NCI-H2107 (cell line): ENCODE data around the gene MUTYH.
A peak's percentile ranks its signal among the peaks of the same experiment; 100 is the strongest.
"Not testable (repeated sequence)": the region's sequence is repeated elsewhere in the genome, so short reads cannot be mapped to it uniquely, and the experiment has no call there.

ENCODE experiments used
- DNase-seq: peaks from one replicate; lab custom pipeline; 2025; lab: John Stamatoyannopoulos, UW

MUTYH gene

GRCh38 chr1:45321444-45321843, 18.8 kb downstream of the MUTYH start:
- DNase-seq: no peak

GRCh38 chr1:45319761-45320160, 20.5 kb downstream of the MUTYH start:
- no peak for DNase-seq

- no peak for DNase-seq
Observed at GRCh38 chr1:45317166-45317565, 23.1 kb downstream of the MUTYH start.

DNA sequence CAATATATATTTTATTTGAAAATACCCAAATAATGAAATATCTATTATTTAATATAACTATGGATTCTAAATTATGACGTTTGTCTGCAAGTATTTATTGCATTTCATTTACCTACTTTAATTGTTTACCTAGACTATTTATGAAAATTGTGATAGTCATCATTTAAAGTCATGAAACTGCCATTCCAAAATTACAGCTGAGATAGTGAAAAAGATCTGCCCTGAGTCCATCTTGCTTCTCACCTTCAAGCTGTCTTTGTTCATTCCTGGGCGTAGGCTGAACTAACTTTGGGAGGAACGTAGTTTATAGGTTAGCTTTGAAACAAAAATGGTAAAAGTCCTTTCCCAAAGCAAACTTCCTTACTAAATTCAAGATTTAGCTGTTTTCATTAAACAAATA, 26.0 kb downstream of the MUTYH start:
- DNase-seq: no peak

GRCh38 chr1:45306905-45307304, 33.3 kb downstream of the MUTYH start:
- no peak for DNase-seq

- no peak for DNase-seq
Observed at GRCh38 chr1:45306319-45306718, 33.9 kb downstream of the MUTYH start.

DNA sequence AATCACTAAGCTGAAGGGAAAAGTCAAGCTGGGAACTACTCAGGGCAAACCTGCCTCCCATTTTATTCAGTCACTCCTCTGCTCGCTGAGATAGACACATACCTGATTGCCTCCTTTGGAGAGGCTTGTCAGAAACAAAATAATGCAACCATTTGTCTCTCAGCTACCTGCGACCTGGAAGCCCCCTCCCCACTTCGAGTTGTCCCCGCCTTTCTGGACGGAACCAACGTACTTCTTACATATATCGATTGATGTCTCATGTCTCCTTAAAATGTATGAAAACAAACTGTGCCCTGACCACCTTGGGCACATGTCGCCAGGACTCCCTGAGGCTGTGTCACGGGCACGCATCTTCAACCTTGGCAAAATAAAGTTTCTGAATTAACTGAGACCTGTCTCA, 35.0 kb downstream of the MUTYH start:
- no peak for DNase-seq

- DNase-seq: peak; percentile 23
Observed at GRCh38 chr1:45304311-45305081, 35.7 kb downstream of the MUTYH start.

- peak; percentile 99 for DNase-seq
Observed at GRCh38 chr1:45303520-45304310, 36.5 kb downstream of the MUTYH start.

- no peak for DNase-seq
Observed at GRCh38 chr1:45302505-45303150, 37.6 kb downstream of the MUTYH start.

DNA sequence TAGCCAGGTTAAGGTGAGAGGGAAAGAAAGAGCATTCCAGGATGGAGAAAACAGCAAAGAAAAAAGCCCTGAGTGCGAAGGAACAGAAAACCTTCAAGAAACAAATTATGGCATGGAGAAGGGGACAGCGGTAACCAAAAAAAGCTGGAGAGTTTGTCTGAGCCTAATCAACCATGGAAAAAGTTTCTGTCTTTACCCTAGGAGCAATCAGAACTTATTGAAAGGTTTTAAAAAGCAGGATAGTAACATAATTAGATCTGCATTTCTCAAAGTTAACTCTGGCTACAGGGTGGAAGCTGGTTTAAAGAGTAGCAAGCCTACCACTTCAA, 39.6 kb downstream of the MUTYH start:
- DNase-seq: no peak

- peak; percentile 61 for DNase-seq
Observed at GRCh38 chr1:45299981-45300668, 40.1 kb downstream of the MUTYH start.

DNA sequence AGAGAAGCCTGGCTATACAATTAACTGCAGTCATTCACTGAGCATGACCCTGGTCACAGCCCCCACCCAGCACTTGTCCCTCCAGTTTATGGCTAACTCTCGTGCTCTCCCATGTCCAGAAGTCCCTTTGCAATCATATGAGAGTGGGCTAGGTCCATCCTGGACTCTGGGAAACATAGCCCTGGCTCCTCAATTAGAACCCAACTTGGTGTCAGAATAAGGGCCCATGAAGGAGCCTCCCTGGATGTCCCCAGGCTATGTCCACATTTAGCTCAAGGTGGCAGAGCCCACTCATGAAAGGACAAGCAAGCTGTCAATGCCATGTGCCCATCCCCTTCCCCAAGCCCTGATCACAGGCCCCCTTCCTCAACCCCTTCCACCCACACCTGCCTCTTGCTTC, 40.9 kb downstream of the MUTYH start:
- no peak for DNase-seq

DNA sequence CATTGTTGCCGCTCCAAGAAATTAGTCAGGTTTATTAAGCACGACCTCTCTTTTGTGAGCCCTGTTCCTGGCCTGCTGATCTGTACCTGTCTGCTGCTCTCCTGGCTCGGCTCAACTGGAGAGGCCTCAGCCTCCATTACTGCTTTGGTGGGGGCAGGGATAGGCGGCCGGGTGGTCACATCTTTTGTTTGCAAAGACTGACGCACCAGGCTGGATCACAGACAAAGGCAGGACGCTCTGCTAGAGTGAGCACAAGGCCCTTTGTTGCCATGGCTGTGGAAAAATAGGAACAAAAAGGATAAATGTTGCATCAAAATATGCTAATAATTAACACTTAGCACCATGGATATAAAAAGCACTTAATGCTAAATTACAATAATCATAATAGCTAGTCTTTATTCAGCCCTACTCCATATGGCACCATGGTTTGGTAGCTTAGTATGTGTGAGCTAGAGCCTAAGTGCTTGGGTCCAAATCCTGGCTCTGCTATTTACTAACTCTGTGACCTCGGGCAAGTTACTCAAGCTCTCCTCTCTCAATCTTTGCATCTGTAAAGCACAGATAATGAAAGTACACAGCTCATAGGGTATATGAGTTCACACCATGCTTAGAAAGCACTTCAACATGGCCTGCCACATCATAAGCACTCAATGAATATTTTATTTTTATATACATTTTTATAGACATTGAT, 42.4 kb downstream of the MUTYH start:
- no peak for DNase-seq

- no peak for DNase-seq
Observed at GRCh38 chr1:45291716-45292115, 48.5 kb downstream of the MUTYH start.

- DNase-seq: not testable (repeated sequence)
Observed at GRCh38 chr1:45291002-45291401, 49.2 kb downstream of the MUTYH start.

GRCh38 chr1:45286521-45286920, 53.7 kb downstream of the MUTYH start:
- not testable (repeated sequence) for DNase-seq

- not testable (repeated sequence) for DNase-seq
Observed at GRCh38 chr1:45284858-45285257, 55.4 kb downstream of the MUTYH start.

DNA sequence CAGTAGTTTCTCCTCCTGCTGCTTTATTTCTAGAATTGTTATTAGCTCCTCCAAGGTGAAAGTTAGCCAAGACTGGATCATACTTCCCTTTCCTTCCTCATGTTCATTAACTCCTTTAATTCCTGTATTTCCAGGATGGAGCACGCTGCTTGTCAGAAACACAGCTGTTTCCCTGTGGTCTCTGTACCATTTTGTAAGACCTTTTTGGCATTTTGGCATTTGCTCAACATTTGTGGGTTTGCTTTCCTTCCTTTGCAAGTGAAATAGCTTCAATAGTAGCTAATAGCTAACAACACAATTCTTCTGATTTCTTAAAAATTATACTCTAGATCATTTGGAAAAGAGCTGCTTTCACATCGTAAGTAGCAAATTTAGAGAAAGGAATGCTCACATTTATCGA, 57.9 kb downstream of the MUTYH start:
- no peak for DNase-seq
